ENCODE measurements around the gene BRWD1.

Gene BRWD1

DNA sequence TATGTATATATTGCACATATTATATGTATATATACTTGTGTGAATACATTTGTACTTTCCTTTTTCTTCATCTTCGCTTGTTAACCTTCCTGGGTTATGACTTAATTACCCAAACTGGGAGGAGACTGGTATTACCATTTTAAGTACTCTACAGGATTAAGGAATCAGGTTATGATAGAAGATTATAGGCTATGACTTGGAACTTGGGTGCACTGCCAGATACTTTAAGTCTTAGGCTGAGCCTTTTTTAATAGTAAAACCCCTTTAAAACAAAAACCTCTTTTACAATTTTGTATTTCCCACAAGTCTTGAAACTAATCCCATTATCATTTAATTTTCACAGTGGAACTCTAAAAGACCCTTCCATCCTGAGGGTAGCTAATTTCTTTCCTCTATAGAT, 6.0 kb downstream of the BRWD1 start:
- Histone ChIP-seq H3K36me3 (ENCODE audit: insufficient read depth, low read length) (peaks cover 74% of the 10 kb centered on the region), H4K20me1 (ENCODE audit: insufficient read depth, low read length) (peaks cover 39% of the 10 kb centered on the region), H3K4me1 (ENCODE audit: insufficient read depth, low read length) (peaks cover 12% of the 10 kb centered on the region), H3K9me3 (ENCODE audit: insufficient read depth, low read length, severe bottlenecking) (no peaks in the 10 kb centered on the region), H2AFZ (ENCODE audit: low read depth, low read length) (no peak overlapping the region), H3K27me3 (ENCODE audit: insufficient read depth, low read length, poor library complexity) (no peaks in the 10 kb centered on the region), H3K27ac (ENCODE audit: low read length) (no peak overlapping the region), H3K79me2 (ENCODE audit: insufficient read depth, low read length) (peaks cover 87% of the 10 kb centered on the region), H3K4me2 (ENCODE audit: insufficient read depth, low read length) (no peak overlapping the region), H3K4me3 (ENCODE audit: low read depth in 1 of 2, low read length in 2 of 2) (no peak overlapping the region), H3K9ac (ENCODE audit: low read depth, low read length) (no peak overlapping the region)
- ATAC-seq (ENCODE audit: insufficient read depth, low read depth), result no peak
- TF ChIP-seq, protein P1, sequence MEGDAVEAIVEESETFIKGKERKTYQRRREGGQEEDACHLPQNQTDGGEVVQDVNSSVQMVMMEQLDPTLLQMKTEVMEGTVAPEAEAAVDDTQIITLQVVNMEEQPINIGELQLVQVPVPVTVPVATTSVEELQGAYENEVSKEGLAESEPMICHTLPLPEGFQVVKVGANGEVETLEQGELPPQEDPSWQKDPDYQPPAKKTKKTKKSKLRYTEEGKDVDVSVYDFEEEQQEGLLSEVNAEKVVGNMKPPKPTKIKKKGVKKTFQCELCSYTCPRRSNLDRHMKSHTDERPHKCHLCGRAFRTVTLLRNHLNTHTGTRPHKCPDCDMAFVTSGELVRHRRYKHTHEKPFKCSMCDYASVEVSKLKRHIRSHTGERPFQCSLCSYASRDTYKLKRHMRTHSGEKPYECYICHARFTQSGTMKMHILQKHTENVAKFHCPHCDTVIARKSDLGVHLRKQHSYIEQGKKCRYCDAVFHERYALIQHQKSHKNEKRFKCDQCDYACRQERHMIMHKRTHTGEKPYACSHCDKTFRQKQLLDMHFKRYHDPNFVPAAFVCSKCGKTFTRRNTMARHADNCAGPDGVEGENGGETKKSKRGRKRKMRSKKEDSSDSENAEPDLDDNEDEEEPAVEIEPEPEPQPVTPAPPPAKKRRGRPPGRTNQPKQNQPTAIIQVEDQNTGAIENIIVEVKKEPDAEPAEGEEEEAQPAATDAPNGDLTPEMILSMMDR (IDR thresholded peaks at IDR 0.05; ENCODE audit: borderline replicate concordance, extremely low read depth, low read length, poor library complexity, severe bottlenecking), result no peak
- TF ChIP-seq EZH2 (IDR thresholded peaks at IDR 0.05; ENCODE audit: borderline replicate concordance, low read depth, low read length, severe bottlenecking), result no peak
- no peak for DNase-seq

DNA sequence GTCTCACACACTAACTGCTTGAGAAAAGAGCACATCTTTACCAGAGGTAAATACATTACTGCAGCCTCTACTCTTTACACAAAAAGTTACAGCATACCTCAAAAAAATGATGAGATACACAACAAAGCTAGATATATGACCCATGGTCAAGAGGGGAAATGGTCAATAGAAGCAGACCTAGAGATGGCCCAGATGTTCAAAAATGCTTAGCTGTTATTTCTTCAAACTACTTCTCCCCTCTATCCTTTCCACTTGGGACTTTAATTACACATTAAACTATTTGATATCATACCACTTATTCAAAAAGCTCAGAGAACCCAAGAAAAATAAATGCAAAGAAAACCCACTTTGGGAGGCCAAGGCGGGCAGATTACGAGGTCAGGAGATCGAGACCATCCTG, 12.8 kb downstream of the BRWD1 start:
- no peak for ATAC-seq (ENCODE audit: insufficient read depth, low read depth)
- Histone ChIP-seq H3K4me2 (ENCODE audit: insufficient read depth, low read length) (no peak overlapping the region), H2AFZ (ENCODE audit: low read depth, low read length) (no peak overlapping the region), H3K27ac (ENCODE audit: low read length) (no peak overlapping the region), H3K4me3 (ENCODE audit: low read depth in 1 of 2, low read length in 2 of 2) (no peak overlapping the region), H3K27me3 (ENCODE audit: insufficient read depth, low read length, poor library complexity) (no peaks in the 10 kb centered on the region), H3K36me3 (ENCODE audit: insufficient read depth, low read length) (peaks cover 94% of the 10 kb centered on the region), H4K20me1 (ENCODE audit: insufficient read depth, low read length) (peaks cover 18% of the 10 kb centered on the region), H3K9me3 (ENCODE audit: insufficient read depth, low read length, severe bottlenecking) (no peaks in the 10 kb centered on the region), H3K79me2 (ENCODE audit: insufficient read depth, low read length) (peaks cover 76% of the 10 kb centered on the region), H3K9ac (ENCODE audit: low read depth, low read length) (no peak overlapping the region), H3K4me1 (ENCODE audit: insufficient read depth, low read length) (no peaks in the 10 kb centered on the region)
- TF ChIP-seq, protein P1 (IDR thresholded peaks at IDR 0.05; ENCODE audit: borderline replicate concordance, extremely low read depth, low read length, poor library complexity, severe bottlenecking), result no peak
- TF ChIP-seq EZH2 (IDR thresholded peaks at IDR 0.05; ENCODE audit: borderline replicate concordance, low read depth, low read length, severe bottlenecking), result no peak
- DNase-seq, result no peak

DNA sequence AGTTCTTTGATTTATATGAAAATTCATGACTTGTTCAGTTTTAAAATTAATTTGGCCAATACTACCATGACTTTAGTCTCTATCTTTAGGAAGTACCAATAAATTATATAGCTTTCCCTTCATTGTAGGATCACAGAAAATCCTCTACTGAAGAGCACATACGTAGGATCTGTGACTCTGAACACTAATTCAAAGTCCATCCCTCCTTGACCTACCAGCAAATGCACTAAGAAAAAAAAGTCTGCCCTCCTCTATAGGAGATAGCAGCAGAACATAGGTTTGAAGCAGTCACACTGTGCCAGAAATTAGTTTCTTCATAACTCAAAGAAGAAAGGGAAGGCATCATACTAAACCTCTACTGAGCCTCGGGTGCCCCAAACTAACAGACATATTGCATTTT, 16.5 kb downstream of the BRWD1 start:
- no peak for DNase-seq
- ATAC-seq (ENCODE audit: insufficient read depth, low read depth), result no peak
- Histone ChIP-seq H3K79me2 (ENCODE audit: insufficient read depth, low read length) (peaks cover 61% of the 10 kb centered on the region), H3K4me2 (ENCODE audit: insufficient read depth, low read length) (no peak overlapping the region), H4K20me1 (ENCODE audit: insufficient read depth, low read length) (peaks cover 18% of the 10 kb centered on the region), H3K27ac (ENCODE audit: low read length) (no peak overlapping the region), H3K4me3 (ENCODE audit: low read depth in 1 of 2, low read length in 2 of 2) (no peak overlapping the region), H3K9ac (ENCODE audit: low read depth, low read length) (no peak overlapping the region), H3K27me3 (ENCODE audit: insufficient read depth, low read length, poor library complexity) (no peaks in the 10 kb centered on the region), H2AFZ (ENCODE audit: low read depth, low read length) (no peak overlapping the region), H3K36me3 (ENCODE audit: insufficient read depth, low read length) (peaks cover 95% of the 10 kb centered on the region), H3K9me3 (ENCODE audit: insufficient read depth, low read length, severe bottlenecking) (no peaks in the 10 kb centered on the region), H3K4me1 (ENCODE audit: insufficient read depth, low read length) (no peaks in the 10 kb centered on the region)
- no peak for TF ChIP-seq EZH2 (IDR thresholded peaks at IDR 0.05; ENCODE audit: borderline replicate concordance, low read depth, low read length, severe bottlenecking)
- TF ChIP-seq, protein P1 (IDR thresholded peaks at IDR 0.05; ENCODE audit: borderline replicate concordance, extremely low read depth, low read length, poor library complexity, severe bottlenecking), result no peak

DNA sequence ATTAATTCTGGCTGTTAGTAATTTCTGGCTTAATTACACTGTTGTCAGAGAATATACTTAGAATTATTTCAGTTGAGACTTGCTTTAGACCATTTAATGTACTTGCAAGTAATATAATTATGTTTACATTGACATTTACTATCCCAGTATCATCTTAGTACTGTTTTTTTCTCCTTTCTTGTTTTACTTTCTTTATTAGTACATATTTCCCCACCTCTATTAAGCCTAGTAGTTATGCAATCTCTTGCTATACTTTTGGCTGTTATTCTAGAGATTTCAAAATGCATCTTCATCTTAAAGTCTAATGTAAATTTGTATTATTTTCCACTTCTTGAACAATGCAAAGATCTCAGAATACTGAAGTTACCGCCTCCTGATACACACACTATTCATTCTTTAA, 24.4 kb downstream of the BRWD1 start:
- Histone ChIP-seq H4K20me1 (ENCODE audit: insufficient read depth, low read length) (no peaks in the 10 kb centered on the region; the same call in none of the 2 replicates), H3K36me3 (ENCODE audit: insufficient read depth, low read length) (peaks cover 92% of the 10 kb centered on the region), H3K4me3 (ENCODE audit: low read depth in 1 of 2, low read length in 2 of 2) (no peak overlapping the region), H3K4me1 (ENCODE audit: insufficient read depth, low read length) (no peaks in the 10 kb centered on the region), H3K9me3 (ENCODE audit: insufficient read depth, low read length, severe bottlenecking) (no peaks in the 10 kb centered on the region), H3K4me2 (ENCODE audit: insufficient read depth, low read length) (no peak overlapping the region), H3K9ac (ENCODE audit: low read depth, low read length) (no peak overlapping the region), H3K27me3 (ENCODE audit: insufficient read depth, low read length, poor library complexity) (no peaks in the 10 kb centered on the region), H3K27ac (ENCODE audit: low read length) (no peak overlapping the region), H2AFZ (ENCODE audit: low read depth, low read length) (no peak overlapping the region), H3K79me2 (ENCODE audit: insufficient read depth, low read length) (peaks cover 36% of the 10 kb centered on the region)
- DNase-seq (no peak), ATAC-seq (ENCODE audit: insufficient read depth, low read depth) (no peak)
- TF ChIP-seq EZH2 (IDR thresholded peaks at IDR 0.05; ENCODE audit: borderline replicate concordance, low read depth, low read length, severe bottlenecking), result no peak
- TF ChIP-seq, protein P1 (IDR thresholded peaks at IDR 0.05; ENCODE audit: borderline replicate concordance, extremely low read depth, low read length, poor library complexity, severe bottlenecking), result no peak
